GM12891 (cell line): ENCODE results near the gene ACSL5.

Experiments used
- DNase-seq: peaks from one replicate; pipeline ENCODE4 v3.0.0; 2011; ENCODE audit warnings: low spot score; ENCODE audit not compliant: insufficient read length
- FAIRE-seq: peaks from 2 replicates; lab custom pipeline; 2011; peaks lifted over from hg19 to GRCh38; lab: Jason Lieb, UNC
- PAX5 ChIP-seq: IDR thresholded peaks from 2 replicates; pipeline ENCODE4 v1.6.1; 2011; ENCODE audit warnings: low read length, moderate library complexity, mild to moderate bottlenecking; ENCODE audit not compliant: insufficient read depth, severe bottlenecking
- POLR2A ChIP-seq: IDR thresholded peaks from 2 replicates; pipeline ENCODE4 v1.6.1; 2011; ENCODE audit warnings: low read depth, low read length, control low read depth
- POLR2AphosphoS5 ChIP-seq: IDR thresholded peaks from 2 replicates; pipeline ENCODE4 v1.6.1; 2011; ENCODE audit warnings: low read depth, low read length, control low read depth
- POU2F2 ChIP-seq: IDR thresholded peaks from 2 replicates; pipeline ENCODE4 v1.6.1; 2011; ENCODE audit warnings: low read depth, mild to moderate bottlenecking, control low read depth, low read length, moderate library complexity
- SPI1 ChIP-seq: IDR thresholded peaks from 2 replicates; pipeline ENCODE4 v1.6.1; 2011; ENCODE audit warnings: low read depth, low read length, control low read depth
- TAF1 ChIP-seq: IDR thresholded peaks from 2 replicates; pipeline ENCODE4 v1.6.1; 2011; ENCODE audit warnings: low read depth, low read length, control low read depth

ACSL5 gene

GRCh38 chr10:112336556-112337201 is 37.2 kb upstream of the ACSL5 start:
- DNase-seq (no peak), FAIRE-seq (no peak)
- TF ChIP-seq POLR2A (no peak), TAF1 (no peak), PAX5 (no peak), SPI1 (no peak), POLR2AphosphoS5 (no peak), POU2F2 (no peak)

- FAIRE-seq (no peak), DNase-seq (no peak)
- TF ChIP-seq SPI1 (no peak), POU2F2 (no peak), POLR2A (no peak), POLR2AphosphoS5 (no peak), TAF1 (no peak), PAX5 (no peak)
Observed at GRCh38 chr10:112338957-112339356, 35.0 kb upstream of the ACSL5 start.

- FAIRE-seq (no peak), DNase-seq (no peak)
- TF ChIP-seq PAX5 (no peak), TAF1 (no peak), SPI1 (no peak), POLR2AphosphoS5 (no peak), POLR2A (no peak), POU2F2 (no peak)
Observed at GRCh38 chr10:112340601-112341000, 33.3 kb upstream of the ACSL5 start.

GRCh38 chr10:112343056-112343806 is 30.7 kb upstream of the ACSL5 start:
- TF ChIP-seq PAX5, result no peak
- TF ChIP-seq POLR2A, result no peak
- TF ChIP-seq POLR2AphosphoS5, result no peak
- no peak for TF ChIP-seq TAF1
- no peak for TF ChIP-seq POU2F2
- TF ChIP-seq SPI1, result no peak
- DNase-seq (no peak), FAIRE-seq (no peak)

- DNase-seq (no peak), FAIRE-seq (no peak)
- no peak for TF ChIP-seq POLR2A
- TF ChIP-seq POU2F2, result no peak
- no peak for TF ChIP-seq POLR2AphosphoS5
- TF ChIP-seq TAF1, result no peak
- no peak for TF ChIP-seq PAX5
- no peak for TF ChIP-seq SPI1
Observed at GRCh38 chr10:112344261-112344660, 29.7 kb upstream of the ACSL5 start.

- TF ChIP-seq POLR2A, result no peak
- no peak for TF ChIP-seq POLR2AphosphoS5
- TF ChIP-seq SPI1, result no peak
- TF ChIP-seq POU2F2, result no peak
- TF ChIP-seq TAF1, result no peak
- no peak for TF ChIP-seq PAX5
- DNase-seq (no peak), FAIRE-seq (no peak)
Observed at GRCh38 chr10:112345202-112345601, 28.7 kb upstream of the ACSL5 start.

- no peak for FAIRE-seq
Observed at GRCh38 chr10:112345743-112346142, 28.2 kb upstream of the ACSL5 start.

GRCh38 chr10:112346774-112347173 is 27.1 kb upstream of the ACSL5 start:
- DNase-seq (no peak), FAIRE-seq (no peak)
- TF ChIP-seq POLR2AphosphoS5 (no peak), POU2F2 (no peak), POLR2A (no peak), SPI1 (no peak), TAF1 (no peak), PAX5 (no peak)

More at GRCh38 chr10:112345743-112346142, 28.2 kb upstream of the ACSL5 start:
- TF ChIP-seq SPI1 (no peak), PAX5 (no peak)
- DNase-seq, result no peak
